ENCODE results near the gene CLRN1. TPM values are rescaled to one million over a fixed set of nuclear protein-coding genes. Genes with fewer than 3 reads are reported as not detected.

Gene CLRN1
- polyA plus RNA-seq, 3 donors, result not detected

GRCh38 chr3:151015767-151016477 lies 43.4 kb upstream of the CLRN1 start:
- no peaks in the 10 kb centered on the region for H4K20me1 ChIP-seq (ENCODE audit: insufficient read depth, low read length)
- no peaks in the 10 kb centered on the region for H3K9me3 Mint-ChIP-seq

GRCh38 chr3:151015181-151015580 lies 42.7 kb upstream of the CLRN1 start:
- H3K79me2 ChIP-seq (ENCODE audit: insufficient read depth, low read length), result no peaks in the 10 kb centered on the region
- H3K27ac Mint-ChIP-seq, result peak overlapping the region in 1 of 7 donors; percentile 14
- H3K9me3 ChIP-seq (replicated peaks in 1 of 2; ENCODE audit: control insufficient read depth in 1 of 2, insufficient read depth in 1 of 2, low read length in 2 of 2), result no peaks in the 10 kb centered on the region
- no peak overlapping the region for H3K9ac ChIP-seq (ENCODE audit: insufficient read depth, low read length, poor library complexity, severe bottlenecking)
- intact Hi-C loops (cut with micrococcal nuclease), result no loop called here
- DNase-seq, result no peak
- no peak overlapping the region for H3K4me3 ChIP-seq (replicated peaks in 1 of 3; ENCODE audit: low read depth in 2 of 3, low read length in 3 of 3)
- H2AFZ ChIP-seq (ENCODE audit: insufficient read depth, low read depth, low read length, poor library complexity, severe bottlenecking), result no peak overlapping the region
- H3K27ac ChIP-seq (ENCODE audit: low read depth in 1 of 2, low read length in 2 of 2), result no peak overlapping the region
- H3K36me3 ChIP-seq (replicated peaks in 1 of 2; ENCODE audit: control insufficient read depth in 1 of 2, insufficient read depth in 2 of 2, low read length in 2 of 2), result no peaks in the 10 kb centered on the region
- no peak overlapping the region for H3K4me2 ChIP-seq (replicated peaks; ENCODE audit: extremely low read depth, low read length, poor library complexity, severe bottlenecking)
- H3K4me3 Mint-ChIP-seq, result no peak overlapping the region
- TF ChIP-seq CTCF (IDR thresholded peaks at IDR 0.05), result no peak
- H4K20me1 ChIP-seq (ENCODE audit: insufficient read depth, low read length), result no peaks in the 10 kb centered on the region
- H3K27me3 ChIP-seq (ENCODE audit: control insufficient read depth in 2 of 2, insufficient read depth in 2 of 2, low read length in 2 of 2), result no peaks in the 10 kb centered on the region
- H3K4me1 Mint-ChIP-seq, result peaks cover 12% of the 10 kb centered on the region
- peaks cover 0 to 3% (median 0%) of the 10 kb centered on the region in 3 donors for H3K27me3 Mint-ChIP-seq (ENCODE audit: low read depth in 3 of 3)
- no peaks in the 10 kb centered on the region for H3K9me3 Mint-ChIP-seq
- H3K36me3 Mint-ChIP-seq, result no peaks in the 10 kb centered on the region
- WGBS (ENCODE audit: insufficient coverage), result 93% methylated on average over 3 of the region's 5 CpGs
- peaks cover 0 to 10% of the 10 kb centered on the region in 2 donors for H3K4me1 ChIP-seq (ENCODE audit: control insufficient read depth in 1 of 2, insufficient read depth in 2 of 2, low read length in 2 of 2)

More at GRCh38 chr3:151015767-151016477, 43.4 kb upstream of the CLRN1 start:
- H3K9me3 ChIP-seq (replicated peaks in 1 of 2; ENCODE audit: control insufficient read depth in 1 of 2, insufficient read depth in 1 of 2, low read length in 2 of 2), result no peaks in the 10 kb centered on the region
- peaks cover 0 to 10% of the 10 kb centered on the region in 2 donors for H3K4me1 ChIP-seq (ENCODE audit: control insufficient read depth in 1 of 2, insufficient read depth in 2 of 2, low read length in 2 of 2)
- no peaks in the 10 kb centered on the region for H3K36me3 ChIP-seq (replicated peaks in 1 of 2; ENCODE audit: control insufficient read depth in 1 of 2, insufficient read depth in 2 of 2, low read length in 2 of 2)
- H3K27me3 ChIP-seq (ENCODE audit: control insufficient read depth in 2 of 2, insufficient read depth in 2 of 2, low read length in 2 of 2), result no peaks in the 10 kb centered on the region
- no peak overlapping the region for H2AFZ ChIP-seq (ENCODE audit: insufficient read depth, low read depth, low read length, poor library complexity, severe bottlenecking)
- WGBS (ENCODE audit: insufficient coverage), result 50% methylated on average over 2 of the region's 3 CpGs
- no peak overlapping the region for H3K4me3 Mint-ChIP-seq
- H3K36me3 Mint-ChIP-seq, result no peaks in the 10 kb centered on the region
- no peak overlapping the region for H3K27ac ChIP-seq (ENCODE audit: low read depth in 1 of 2, low read length in 2 of 2)
- no peak for DNase-seq
- peak overlapping the region in 1 of 7 donors; percentile 7 for H3K27ac Mint-ChIP-seq
- H3K4me3 ChIP-seq (replicated peaks in 1 of 3; ENCODE audit: low read depth in 2 of 3, low read length in 3 of 3), result no peak overlapping the region
- H3K4me2 ChIP-seq (replicated peaks; ENCODE audit: extremely low read depth, low read length, poor library complexity, severe bottlenecking), result no peak overlapping the region
- H3K4me1 Mint-ChIP-seq, result peaks cover 12% of the 10 kb centered on the region
- intact Hi-C loops (cut with micrococcal nuclease), result no loop called here
- H3K27me3 Mint-ChIP-seq (ENCODE audit: low read depth in 3 of 3), result peaks cover 0 to 3% (median 0%) of the 10 kb centered on the region in 3 donors
- no peak overlapping the region for H3K9ac ChIP-seq (ENCODE audit: insufficient read depth, low read length, poor library complexity, severe bottlenecking)
- H3K79me2 ChIP-seq (ENCODE audit: insufficient read depth, low read length), result no peaks in the 10 kb centered on the region
- no peak for TF ChIP-seq CTCF (IDR thresholded peaks at IDR 0.05)
